ENCODE results near the gene LPCAT3.

DNA sequence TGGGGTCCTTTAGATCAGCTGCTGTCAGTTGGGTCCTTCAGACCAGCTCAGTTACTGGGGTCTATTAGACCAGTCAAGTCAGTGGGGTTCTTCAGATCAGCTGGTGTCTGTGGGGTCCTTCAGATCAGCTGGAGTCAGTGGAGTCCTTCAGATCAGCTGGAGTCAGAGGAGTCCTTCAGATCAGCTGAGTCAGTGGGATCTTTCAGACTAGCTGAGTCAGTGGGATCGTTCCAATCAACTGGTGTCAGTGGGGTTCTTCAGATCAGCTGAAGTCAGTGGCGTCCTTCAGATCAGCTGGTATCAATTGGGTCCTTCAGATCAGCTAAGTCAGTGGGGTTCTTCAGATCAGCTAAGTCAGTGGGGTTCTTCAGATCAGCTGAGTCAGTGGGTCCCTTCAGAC lies 14.7 kb upstream of the LPCAT3 start:
- TF ChIP-seq, protein P1, sequence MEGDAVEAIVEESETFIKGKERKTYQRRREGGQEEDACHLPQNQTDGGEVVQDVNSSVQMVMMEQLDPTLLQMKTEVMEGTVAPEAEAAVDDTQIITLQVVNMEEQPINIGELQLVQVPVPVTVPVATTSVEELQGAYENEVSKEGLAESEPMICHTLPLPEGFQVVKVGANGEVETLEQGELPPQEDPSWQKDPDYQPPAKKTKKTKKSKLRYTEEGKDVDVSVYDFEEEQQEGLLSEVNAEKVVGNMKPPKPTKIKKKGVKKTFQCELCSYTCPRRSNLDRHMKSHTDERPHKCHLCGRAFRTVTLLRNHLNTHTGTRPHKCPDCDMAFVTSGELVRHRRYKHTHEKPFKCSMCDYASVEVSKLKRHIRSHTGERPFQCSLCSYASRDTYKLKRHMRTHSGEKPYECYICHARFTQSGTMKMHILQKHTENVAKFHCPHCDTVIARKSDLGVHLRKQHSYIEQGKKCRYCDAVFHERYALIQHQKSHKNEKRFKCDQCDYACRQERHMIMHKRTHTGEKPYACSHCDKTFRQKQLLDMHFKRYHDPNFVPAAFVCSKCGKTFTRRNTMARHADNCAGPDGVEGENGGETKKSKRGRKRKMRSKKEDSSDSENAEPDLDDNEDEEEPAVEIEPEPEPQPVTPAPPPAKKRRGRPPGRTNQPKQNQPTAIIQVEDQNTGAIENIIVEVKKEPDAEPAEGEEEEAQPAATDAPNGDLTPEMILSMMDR (IDR thresholded peaks at IDR 0.05) = no peak
- no peak for TF ChIP-seq POLR2AphosphoS5 (IDR thresholded peaks at IDR 0.05; ENCODE audit: insufficient read depth in 1 of 2, low read depth in 1 of 2)
- no peak for TF ChIP-seq POLR2A (IDR thresholded peaks at IDR 0.05)
